Measurements from ENCODE around the gene CD200R1L.

The CD200R1L gene

GRCh38 chr3:112822064-112823055, 24.3 kb downstream of the CD200R1L start:
- H3K4me3 ChIP-seq (ENCODE audit: low read depth, low read length) = no peak overlapping the region

- no peak overlapping the region for H3K4me3 ChIP-seq (ENCODE audit: low read depth, low read length)
These were observed 28.4 kb downstream of the CD200R1L start for GRCh38 chr3:112818289-112818688.

- H3K4me3 ChIP-seq (ENCODE audit: low read depth, low read length) = no peak overlapping the region
These were observed 28.9 kb downstream of the CD200R1L start for GRCh38 chr3:112817797-112818196.

- no peak overlapping the region for H3K4me3 ChIP-seq (ENCODE audit: low read depth, low read length)
These were observed 29.4 kb downstream of the CD200R1L start for GRCh38 chr3:112817271-112817670.

- no peak overlapping the region for H3K4me3 ChIP-seq (ENCODE audit: low read depth, low read length)
These were observed 30.7 kb downstream of the CD200R1L start for GRCh38 chr3:112815981-112816380.

- H3K4me3 ChIP-seq (ENCODE audit: low read depth, low read length) = no peak overlapping the region
These were observed 32.4 kb downstream of the CD200R1L start for GRCh38 chr3:112814266-112814665.

- H3K4me3 ChIP-seq (ENCODE audit: low read depth, low read length) = no peak overlapping the region
These were observed 32.9 kb downstream of the CD200R1L start for GRCh38 chr3:112813723-112814171.

- no peak overlapping the region for H3K4me3 ChIP-seq (ENCODE audit: low read depth, low read length)
These were observed 33.6 kb downstream of the CD200R1L start for GRCh38 chr3:112813016-112813415.

- H3K4me3 ChIP-seq (ENCODE audit: low read depth, low read length) = no peak overlapping the region
These were observed 34.6 kb downstream of the CD200R1L start for GRCh38 chr3:112811917-112812660.

- no peak overlapping the region for H3K4me3 ChIP-seq (ENCODE audit: low read depth, low read length)
These were observed 35.4 kb downstream of the CD200R1L start for GRCh38 chr3:112811131-112811884.

GRCh38 chr3:112810561-112810960, 36.1 kb downstream of the CD200R1L start:
- H3K4me3 ChIP-seq (ENCODE audit: low read depth, low read length) = no peak overlapping the region

GRCh38 chr3:112808136-112808535, 38.5 kb downstream of the CD200R1L start:
- no peak overlapping the region for H3K4me3 ChIP-seq (ENCODE audit: low read depth, low read length)

GRCh38 chr3:112807685-112808084, 39.0 kb downstream of the CD200R1L start:
- no peak overlapping the region for H3K4me3 ChIP-seq (ENCODE audit: low read depth, low read length)

- no peak overlapping the region for H3K4me3 ChIP-seq (ENCODE audit: low read depth, low read length)
These were observed 39.8 kb downstream of the CD200R1L start for GRCh38 chr3:112806903-112807302.

- no peak overlapping the region for H3K4me3 ChIP-seq (ENCODE audit: low read depth, low read length)
These were observed 41.5 kb downstream of the CD200R1L start for GRCh38 chr3:112805126-112805525.

- no peak overlapping the region for H3K4me3 ChIP-seq (ENCODE audit: low read depth, low read length)
These were observed 42.6 kb downstream of the CD200R1L start for GRCh38 chr3:112804021-112804420.

GRCh38 chr3:112803467-112803866, 43.2 kb downstream of the CD200R1L start:
- H3K4me3 ChIP-seq (ENCODE audit: low read depth, low read length) = no peak overlapping the region

GRCh38 chr3:112802338-112802737, 44.3 kb downstream of the CD200R1L start:
- H3K4me3 ChIP-seq (ENCODE audit: low read depth, low read length) = no peak overlapping the region

GRCh38 chr3:112799946-112800345, 46.7 kb downstream of the CD200R1L start:
- no peak overlapping the region for H3K4me3 ChIP-seq (ENCODE audit: low read depth, low read length)

GRCh38 chr3:112794622-112795172, 52.0 kb downstream of the CD200R1L start:
- H3K4me3 ChIP-seq (ENCODE audit: low read depth, low read length) = no peak overlapping the region

All from iPS-11a (cell line).